ENCODE data around the gene C1orf94.

C1orf94 gene

GRCh38 chr1:34268311-34268954 is 91.7 kb downstream of the C1orf94 start:
- no peak overlapping the region for H3K4me3 ChIP-seq (ENCODE audit: low read length)
- no peak for TF ChIP-seq CTCF (conservative IDR thresholded peaks at IDR 0.05; ENCODE audit: low read length)
- DNase-seq (ENCODE audit: low read depth), result peak; percentile 88
